Fibroblast of villous mesenchyme (primary cell): ENCODE measurements around the gene RPS6KA2. TPM values are rescaled to one million over a fixed set of nuclear protein-coding genes. Genes with fewer than 3 reads are reported as not detected.

Source experiments
- DNase-seq: peaks from one replicate; pipeline ENCODE4 v3.0.0-alpha.2; 2010; ENCODE audit warnings: low read depth
- H3K4me3 ChIP-seq: 2 replicates; pipeline ENCODE4 v1.5.1; 2011; ENCODE audit warnings: low read depth, mild to moderate bottlenecking, low read length
- total RNA-seq: library from RNA; depleted of rRNA; stranded (reverse); fragments of >200 nt; gene quantifications from 2 replicates; pipeline ENCODE4 v1.2.3, GENCODE V29; 2012
- TF ChIP-seq, protein P1 (sequence below): IDR thresholded peaks from 2 replicates; pipeline ENCODE4 v1.5.1; 2012; ENCODE audit warnings: low read depth, mild to moderate bottlenecking, low read length; ENCODE audit not compliant: insufficient read depth

The RPS6KA2 gene
- total RNA-seq, 1 donor = 15.5 TPM

DNA sequence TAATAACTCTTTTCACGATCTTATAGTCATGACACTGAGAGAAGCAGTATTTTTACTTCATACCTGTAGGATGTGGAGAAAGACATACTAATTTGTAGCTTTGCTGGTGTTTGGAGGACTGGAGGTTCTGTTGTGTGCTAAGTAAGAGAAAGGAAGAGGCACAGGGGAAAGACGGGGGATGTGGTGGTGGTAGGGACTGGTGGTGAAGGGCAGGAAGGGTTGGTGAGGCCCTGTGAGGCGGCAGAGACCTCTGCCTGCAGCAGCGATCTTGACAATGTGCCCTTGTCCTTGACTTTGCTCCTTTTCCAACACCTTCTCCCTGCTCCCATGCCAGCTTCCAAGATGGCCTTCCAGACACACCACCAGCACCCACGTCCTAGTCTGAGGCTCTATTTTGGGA lies 211.7 kb downstream of the RPS6KA2 start:
- TF ChIP-seq, protein P1, sequence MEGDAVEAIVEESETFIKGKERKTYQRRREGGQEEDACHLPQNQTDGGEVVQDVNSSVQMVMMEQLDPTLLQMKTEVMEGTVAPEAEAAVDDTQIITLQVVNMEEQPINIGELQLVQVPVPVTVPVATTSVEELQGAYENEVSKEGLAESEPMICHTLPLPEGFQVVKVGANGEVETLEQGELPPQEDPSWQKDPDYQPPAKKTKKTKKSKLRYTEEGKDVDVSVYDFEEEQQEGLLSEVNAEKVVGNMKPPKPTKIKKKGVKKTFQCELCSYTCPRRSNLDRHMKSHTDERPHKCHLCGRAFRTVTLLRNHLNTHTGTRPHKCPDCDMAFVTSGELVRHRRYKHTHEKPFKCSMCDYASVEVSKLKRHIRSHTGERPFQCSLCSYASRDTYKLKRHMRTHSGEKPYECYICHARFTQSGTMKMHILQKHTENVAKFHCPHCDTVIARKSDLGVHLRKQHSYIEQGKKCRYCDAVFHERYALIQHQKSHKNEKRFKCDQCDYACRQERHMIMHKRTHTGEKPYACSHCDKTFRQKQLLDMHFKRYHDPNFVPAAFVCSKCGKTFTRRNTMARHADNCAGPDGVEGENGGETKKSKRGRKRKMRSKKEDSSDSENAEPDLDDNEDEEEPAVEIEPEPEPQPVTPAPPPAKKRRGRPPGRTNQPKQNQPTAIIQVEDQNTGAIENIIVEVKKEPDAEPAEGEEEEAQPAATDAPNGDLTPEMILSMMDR = no peak
- DNase-seq = no peak
- H3K4me3 ChIP-seq = no peak overlapping the region

DNA sequence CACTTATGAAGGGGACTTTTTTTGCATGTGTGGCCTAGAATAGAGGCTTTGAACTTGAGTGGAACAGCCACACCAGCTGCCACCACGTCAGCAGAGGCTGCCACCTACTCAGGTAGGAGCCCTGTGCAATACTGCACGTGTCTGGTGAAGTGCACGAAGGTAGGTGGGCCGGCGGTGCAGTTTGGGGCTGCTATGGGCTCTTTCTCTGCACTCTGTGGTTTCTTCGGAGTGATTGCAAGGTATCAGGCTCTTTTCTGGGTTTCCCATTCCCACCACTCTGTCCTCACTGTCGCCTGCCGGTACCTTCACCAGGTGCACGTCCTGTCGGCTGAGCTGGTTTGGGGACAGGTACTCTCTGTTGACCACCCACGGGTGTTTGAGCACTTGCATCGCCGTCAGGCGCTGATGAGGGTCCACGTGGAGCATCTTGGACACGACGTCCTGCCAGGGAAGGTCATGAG lies 213.5 kb downstream of the RPS6KA2 start:
- no peak for DNase-seq
- H3K4me3 ChIP-seq = no peak overlapping the region
- TF ChIP-seq, protein P1 = no peak

DNA sequence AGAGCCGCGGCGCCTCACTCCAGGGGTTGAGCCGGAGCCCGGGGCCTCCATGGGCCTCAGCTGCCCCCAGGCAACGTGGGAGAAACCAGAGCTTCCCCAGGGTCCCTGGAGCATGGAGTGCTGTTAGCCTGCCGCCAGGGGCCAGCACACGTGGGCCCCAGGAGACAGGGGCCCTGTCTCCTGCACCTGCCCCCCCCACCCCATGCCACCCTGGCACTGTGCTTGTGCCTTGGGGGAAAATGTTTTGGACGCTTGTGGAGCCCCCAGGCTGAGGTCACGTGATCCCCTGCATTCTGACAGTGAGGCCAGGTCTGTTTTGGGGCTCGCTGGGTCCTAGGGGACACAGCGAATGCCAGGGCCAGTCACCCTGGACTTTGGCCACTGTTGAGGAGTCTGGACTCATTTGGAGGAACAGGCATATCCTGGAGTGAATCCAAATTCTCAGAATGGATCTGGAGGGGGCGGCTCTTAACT lies 214.1 kb downstream of the RPS6KA2 start:
- no peak for DNase-seq
- TF ChIP-seq, protein P1 = no peak
- no peak overlapping the region for H3K4me3 ChIP-seq

DNA sequence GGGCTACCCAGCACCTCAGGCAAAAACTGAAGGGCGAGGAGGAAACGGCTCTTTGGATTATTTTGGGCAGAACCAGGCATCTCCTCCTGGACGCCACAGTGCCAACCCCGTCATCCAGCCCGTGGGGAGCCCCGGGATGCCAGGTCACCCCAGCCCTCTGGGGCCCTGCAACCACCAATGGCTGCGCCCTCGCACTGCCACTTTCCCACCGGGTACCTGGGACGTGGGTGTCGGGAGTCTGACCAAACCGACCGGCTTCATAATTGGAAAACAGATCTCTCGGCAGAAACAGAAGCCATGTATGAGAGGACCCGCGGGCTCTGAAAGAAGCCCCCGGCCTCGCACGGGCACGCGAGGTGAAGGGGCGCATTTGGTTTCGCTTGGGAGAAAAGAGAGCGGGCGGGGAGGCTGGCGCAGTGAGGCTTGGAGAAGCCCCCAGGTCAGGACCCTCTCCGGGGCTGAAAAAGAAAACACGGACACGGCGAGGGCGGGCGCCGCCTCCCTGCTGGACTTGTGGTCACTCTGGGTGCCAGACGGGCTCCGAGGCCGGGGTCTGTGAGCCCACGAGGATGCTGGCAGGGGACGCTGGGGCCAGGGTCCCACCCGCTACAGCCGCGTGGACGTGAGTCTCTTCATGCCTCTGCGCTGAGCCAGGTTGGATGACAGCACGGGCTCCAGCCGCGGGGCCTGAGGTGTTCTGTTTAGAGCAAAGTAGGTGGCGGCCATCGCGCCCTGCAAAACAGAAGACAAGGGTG lies 214.7 kb downstream of the RPS6KA2 start:
- no peak for DNase-seq
- TF ChIP-seq, protein P1 = no peak
- no peak overlapping the region for H3K4me3 ChIP-seq

DNA sequence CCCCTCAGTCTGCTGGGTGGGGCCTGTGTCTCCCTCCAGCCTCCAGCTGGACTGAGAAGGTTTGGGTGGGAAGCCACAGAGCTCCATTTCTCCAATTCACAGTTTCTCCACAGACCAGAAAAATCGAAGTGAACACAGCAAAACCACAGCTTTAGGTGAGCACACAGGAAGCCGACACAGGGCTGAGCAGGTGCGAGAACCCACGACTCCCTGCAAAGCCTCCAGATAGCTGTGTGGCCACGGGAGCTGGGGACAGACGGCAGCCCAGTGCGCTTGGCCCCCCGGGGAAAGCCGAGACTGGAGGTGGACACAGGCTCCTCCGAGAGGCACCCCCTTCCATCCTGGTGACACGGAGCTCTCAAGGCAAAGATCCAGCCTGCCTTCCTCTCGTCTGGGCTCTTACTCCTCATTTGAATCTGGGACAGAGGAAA lies 215.3 kb downstream of the RPS6KA2 start:
- no peak overlapping the region for H3K4me3 ChIP-seq
- no peak for DNase-seq
- TF ChIP-seq, protein P1 = no peak

DNA sequence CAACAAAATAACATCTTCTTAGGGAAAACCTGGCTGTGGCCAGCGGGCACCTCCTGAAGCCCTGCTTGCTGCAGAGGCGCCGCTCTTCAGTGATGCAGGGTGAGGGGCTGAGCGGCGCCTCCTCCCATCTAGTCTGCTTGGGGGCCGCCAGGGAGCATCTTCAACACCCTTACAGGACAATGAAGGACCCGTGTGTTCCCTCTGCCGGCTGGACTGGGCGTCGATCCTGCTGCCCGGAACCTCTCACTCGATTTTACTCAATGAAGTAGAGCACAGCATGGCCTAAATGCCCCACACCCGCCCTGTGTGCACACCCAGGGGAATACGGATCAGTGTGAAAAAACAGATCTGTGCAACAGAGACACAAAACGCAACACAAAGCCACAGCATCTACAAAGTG lies 215.8 kb downstream of the RPS6KA2 start:
- TF ChIP-seq, protein P1 = no peak
- no peak for DNase-seq
- no peak overlapping the region for H3K4me3 ChIP-seq

DNA sequence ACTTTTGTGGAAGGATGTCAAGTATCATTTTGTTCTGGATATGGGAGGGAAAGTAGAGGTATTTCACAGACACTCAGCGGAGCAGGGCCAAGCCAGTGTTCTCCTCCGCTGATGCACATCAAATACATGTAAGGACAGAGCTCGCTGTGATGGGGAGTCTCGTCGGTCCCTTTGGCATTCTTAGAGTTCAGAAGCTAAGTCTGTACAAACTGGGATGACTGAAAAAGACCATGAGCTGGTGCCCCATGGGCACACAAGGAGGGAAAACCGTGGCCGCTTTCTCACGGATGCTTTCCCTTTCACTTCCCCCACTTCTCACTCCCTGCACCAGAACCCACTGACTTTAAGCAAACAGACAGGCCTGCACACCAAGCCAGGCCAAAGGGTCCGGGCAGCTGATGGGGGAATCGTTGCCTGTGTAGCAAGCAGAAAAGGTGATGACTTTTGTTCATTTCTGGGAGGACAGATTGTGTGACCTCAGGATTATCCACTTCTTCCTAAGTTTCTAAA lies 216.6 kb downstream of the RPS6KA2 start:
- DNase-seq = no peak
- TF ChIP-seq, protein P1 = no peak
- H3K4me3 ChIP-seq = no peak overlapping the region
